Colonic mucosa (tissue), 4 donors: ENCODE measurements around the gene PTPRN2. TPM values are rescaled to one million over a fixed set of nuclear protein-coding genes. Genes with fewer than 3 reads are reported as not detected.
"Not testable (repeated sequence)": the region's sequence is repeated elsewhere in the genome, so short reads cannot be mapped to it uniquely, and the experiment has no call there.

Source experiments
- DNase-seq: peaks from one replicate; pipeline ENCODE4 v3.0.0-alpha.2; 2020
- H3K27ac ChIP-seq: fragments of 200-600 bp; one replicate; pipeline ENCODE4 v1.8.0; 2021
- H3K27me3 ChIP-seq: fragments of 200-600 bp; one replicate; pipeline ENCODE4 v1.8.0; 2021
- H3K36me3 ChIP-seq: fragments of 200-600 bp; one replicate; pipeline ENCODE4 v1.8.0; 2021
- H3K4me1 ChIP-seq: fragments of 200-600 bp; one replicate; pipeline ENCODE4 v1.8.0; 2021; ENCODE audit warnings: mild to moderate bottlenecking
- H3K4me3 ChIP-seq: fragments of 200-600 bp; one replicate; pipeline ENCODE4 v1.8.0; 2021
- H3K9ac ChIP-seq, 2 donors: one replicate each; pipeline ENCODE4 v1.7.0; 2013; ENCODE audit warnings: control low read depth in 2 of 2, low read depth in 2 of 2, low read length in 2 of 2
- H3K9me3 ChIP-seq: fragments of 200-600 bp; one replicate; pipeline ENCODE4 v1.8.0; 2021
- intact Hi-C: fragments of 100-400 bp; cut with DNase I; formaldehyde crosslinking; loops from one replicate; pipeline ENCODE4 v1.14.1; 2022
- total RNA-seq, 2 donors: library from RNA; stranded (reverse); fragmentation: NEBNext Ultra II Directional in 1 of 2; extraction: Animal tissue kit (Norgen Biotek cat#: 25700) in 1 of 2; gene quantifications; one replicate each; pipeline ENCODE4 v1.2.1, GENCODE V29; 2021
- TF ChIP-seq, protein P1 (sequence below): fragments of 200-600 bp; IDR thresholded peaks from one replicate; pipeline ENCODE4 v1.8.0; 2022; ENCODE audit warnings: antibody characterized with exemption, mild to moderate bottlenecking
- donor health status: healthy.
- donor health status: DM: no; HTN: no; CAD: no.
- donor health status: DM: no; HTN: no; CAD: no.

The PTPRN2 gene
- total RNA-seq, 2 donors from 2014 or later = 14.7 to 21.6 TPM

DNA sequence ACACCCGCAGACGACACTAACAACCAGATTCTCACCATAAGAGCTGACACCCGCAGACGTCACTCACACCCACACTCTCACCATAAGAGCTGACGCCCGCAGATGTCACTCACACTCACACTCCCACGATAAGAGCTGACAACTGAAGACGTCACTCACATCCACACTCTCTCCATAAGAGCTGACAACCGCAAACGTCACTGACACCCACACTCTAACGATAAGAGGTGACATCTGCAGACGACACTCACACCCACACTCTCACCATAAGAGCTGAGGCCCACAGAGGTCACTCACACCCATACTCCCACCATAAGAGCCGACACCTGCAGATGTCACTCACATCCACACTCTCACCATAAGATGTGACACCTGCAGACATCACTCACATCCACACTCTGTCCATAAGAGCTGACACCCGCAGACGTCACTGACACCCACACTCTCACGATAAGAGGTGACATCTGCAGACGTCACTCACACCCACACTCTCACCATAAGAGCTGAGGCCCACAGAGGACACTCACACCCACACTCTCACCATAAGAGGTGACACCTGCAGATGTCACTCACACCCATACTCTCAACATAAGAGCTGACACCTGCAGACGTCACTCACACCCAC is 255.7 kb downstream of the PTPRN2 start:
- H3K36me3 ChIP-seq, H3K9me3 ChIP-seq, H3K27ac ChIP-seq, H3K4me3 ChIP-seq, DNase-seq, H3K9ac ChIP-seq, H3K4me1 ChIP-seq, H3K27me3 ChIP-seq, intact Hi-C loops: not testable (repeated sequence)

DNA sequence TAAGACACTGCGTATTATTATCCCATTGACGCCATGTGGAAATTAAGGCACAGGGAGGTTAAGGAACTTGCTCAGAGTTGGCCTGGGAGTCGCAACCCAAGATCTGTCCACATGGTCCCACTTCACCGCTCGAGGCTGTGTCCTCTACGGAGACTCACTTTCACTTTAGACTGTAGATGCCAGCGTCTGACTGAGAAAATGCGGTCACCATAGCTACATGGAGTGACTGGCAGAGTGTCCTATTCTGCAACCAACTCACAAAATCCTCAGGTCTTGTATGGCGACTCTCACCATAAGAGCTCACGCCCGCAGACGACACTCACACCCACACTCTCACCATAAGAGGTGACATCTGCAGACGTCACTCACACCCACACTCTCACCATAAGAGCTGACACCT is 257.9 kb downstream of the PTPRN2 start:
- no peak for DNase-seq
- H3K27me3 ChIP-seq = no peaks in the 10 kb centered on the region
- intact Hi-C loops = no loop called here
- H3K9me3 ChIP-seq = no peaks in the 10 kb centered on the region
- TF ChIP-seq, protein P1, sequence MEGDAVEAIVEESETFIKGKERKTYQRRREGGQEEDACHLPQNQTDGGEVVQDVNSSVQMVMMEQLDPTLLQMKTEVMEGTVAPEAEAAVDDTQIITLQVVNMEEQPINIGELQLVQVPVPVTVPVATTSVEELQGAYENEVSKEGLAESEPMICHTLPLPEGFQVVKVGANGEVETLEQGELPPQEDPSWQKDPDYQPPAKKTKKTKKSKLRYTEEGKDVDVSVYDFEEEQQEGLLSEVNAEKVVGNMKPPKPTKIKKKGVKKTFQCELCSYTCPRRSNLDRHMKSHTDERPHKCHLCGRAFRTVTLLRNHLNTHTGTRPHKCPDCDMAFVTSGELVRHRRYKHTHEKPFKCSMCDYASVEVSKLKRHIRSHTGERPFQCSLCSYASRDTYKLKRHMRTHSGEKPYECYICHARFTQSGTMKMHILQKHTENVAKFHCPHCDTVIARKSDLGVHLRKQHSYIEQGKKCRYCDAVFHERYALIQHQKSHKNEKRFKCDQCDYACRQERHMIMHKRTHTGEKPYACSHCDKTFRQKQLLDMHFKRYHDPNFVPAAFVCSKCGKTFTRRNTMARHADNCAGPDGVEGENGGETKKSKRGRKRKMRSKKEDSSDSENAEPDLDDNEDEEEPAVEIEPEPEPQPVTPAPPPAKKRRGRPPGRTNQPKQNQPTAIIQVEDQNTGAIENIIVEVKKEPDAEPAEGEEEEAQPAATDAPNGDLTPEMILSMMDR = no peak
- no peaks in the 10 kb centered on the region for H3K36me3 ChIP-seq
- no peak overlapping the region for H3K9ac ChIP-seq
- no peak overlapping the region for H3K27ac ChIP-seq
- H3K4me3 ChIP-seq = no peak overlapping the region
- no peaks in the 10 kb centered on the region for H3K4me1 ChIP-seq

DNA sequence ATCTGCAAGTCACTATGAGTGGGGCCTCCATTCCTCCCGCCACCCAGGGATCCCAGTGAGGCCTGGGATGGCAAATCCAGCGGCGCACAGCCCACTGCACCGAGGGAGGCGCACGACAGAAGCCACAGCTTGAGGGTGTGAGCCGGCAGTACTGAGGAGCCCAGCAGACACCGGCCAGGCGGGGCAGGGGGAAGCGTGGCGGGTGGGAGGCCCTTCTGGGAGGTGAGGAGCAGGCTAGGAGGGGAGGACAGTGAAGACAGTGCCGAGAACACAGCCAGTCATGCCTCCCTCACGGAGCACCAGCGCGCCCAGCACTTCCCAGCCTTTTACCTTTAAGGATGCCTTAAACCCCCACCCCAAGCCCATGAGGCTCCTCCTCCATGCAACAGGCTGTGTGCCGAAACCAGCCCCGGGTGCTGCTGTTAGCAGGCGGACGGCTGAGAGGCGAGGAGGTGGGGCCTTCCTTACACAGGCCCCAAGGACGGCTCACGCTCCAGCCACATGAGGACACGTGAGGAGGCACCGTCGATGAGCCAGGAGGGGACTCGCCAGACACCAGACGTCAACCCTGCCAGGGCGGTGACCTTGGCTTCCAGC is 258.5 kb downstream of the PTPRN2 start:
- no peak overlapping the region for H3K4me3 ChIP-seq
- no peak overlapping the region for H3K27ac ChIP-seq
- H3K36me3 ChIP-seq = no peaks in the 10 kb centered on the region
- TF ChIP-seq, protein P1 = no peak
- H3K9ac ChIP-seq = no peak overlapping the region
- no peaks in the 10 kb centered on the region for H3K27me3 ChIP-seq
- no peaks in the 10 kb centered on the region for H3K4me1 ChIP-seq
- no peaks in the 10 kb centered on the region for H3K9me3 ChIP-seq
- DNase-seq = no peak
- intact Hi-C loops = no loop called here

DNA sequence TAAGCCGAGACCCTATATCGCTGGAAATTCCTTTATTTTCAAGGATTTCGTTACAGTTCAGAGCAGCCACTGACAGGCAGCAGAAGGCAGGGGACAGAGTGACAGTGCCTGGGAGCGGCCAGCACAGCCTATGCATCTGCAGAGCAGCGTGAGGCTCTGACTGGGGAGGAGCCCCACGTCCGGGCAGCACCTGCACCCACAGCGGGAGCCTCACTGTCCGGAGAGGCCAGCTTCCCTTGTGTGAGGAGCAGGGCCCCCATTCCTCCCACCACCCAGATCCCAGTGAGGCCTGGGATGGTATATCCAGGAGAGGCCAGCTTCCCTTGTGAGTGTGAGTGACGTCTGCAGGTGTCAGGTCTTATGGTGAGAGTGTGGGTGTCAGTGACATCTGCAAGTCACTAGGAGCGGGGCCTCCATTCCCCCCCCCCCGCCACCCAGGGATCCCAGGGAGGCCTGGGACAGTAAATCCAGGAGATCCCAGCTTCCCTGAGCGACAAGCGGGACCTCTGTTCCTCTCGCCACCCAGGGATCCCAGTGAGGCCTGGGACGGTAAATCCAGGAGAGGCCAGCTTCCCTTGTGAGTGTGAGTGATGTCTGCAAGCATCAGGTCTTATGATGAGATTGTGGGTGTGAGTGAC is 259.1 kb downstream of the PTPRN2 start:
- no peak for DNase-seq

DNA sequence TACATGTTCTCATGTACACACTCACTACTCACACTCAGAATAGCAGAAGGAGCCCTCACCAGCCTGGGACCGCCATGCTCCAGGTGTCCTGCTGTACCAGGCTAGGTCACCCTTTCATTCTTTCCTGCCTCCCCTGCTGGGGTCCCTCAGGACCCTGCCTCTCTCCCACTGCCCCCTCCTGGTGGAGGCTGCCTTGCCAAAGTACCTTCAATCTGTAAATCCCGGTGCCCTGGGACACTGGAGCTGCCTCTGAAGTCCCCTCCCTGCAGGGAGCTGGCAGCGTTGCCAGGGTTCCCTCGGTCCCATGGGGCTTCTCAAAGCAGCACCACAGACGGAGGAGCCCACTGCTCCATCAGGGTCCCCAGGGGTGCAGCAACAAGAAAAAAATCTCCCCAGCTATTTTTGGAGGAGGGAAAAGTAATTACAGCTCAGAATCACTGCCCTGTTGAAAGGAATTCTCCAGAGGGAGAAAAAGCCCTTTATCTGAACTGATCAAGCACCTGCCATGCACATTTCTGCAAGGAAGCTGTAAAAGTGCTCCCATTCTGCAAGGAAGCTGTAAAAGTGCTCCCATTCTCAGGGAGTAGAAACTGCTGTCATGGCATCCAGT is 259.9 kb downstream of the PTPRN2 start:
- intact Hi-C loops = no loop called here
- Histone ChIP-seq H3K9ac (no peak overlapping the region), H3K36me3 (no peaks in the 10 kb centered on the region), H3K4me1 (no peaks in the 10 kb centered on the region), H3K9me3 (no peaks in the 10 kb centered on the region), H3K4me3 (no peak overlapping the region), H3K27me3 (no peaks in the 10 kb centered on the region), H3K27ac (no peak overlapping the region)
- TF ChIP-seq, protein P1 = no peak
- DNase-seq = no peak

More for the DNA sequence above, 259.1 kb downstream of the PTPRN2 start:
- no peaks in the 10 kb centered on the region for H3K4me1 ChIP-seq
- H3K9me3 ChIP-seq = no peaks in the 10 kb centered on the region
- H3K9ac ChIP-seq = no peak overlapping the region
- H3K27me3 ChIP-seq = no peaks in the 10 kb centered on the region
- H3K36me3 ChIP-seq = no peaks in the 10 kb centered on the region
- intact Hi-C loops = no loop called here
- H3K4me3 ChIP-seq = no peak overlapping the region
- TF ChIP-seq, protein P1 = no peak
- no peak overlapping the region for H3K27ac ChIP-seq
